Measurements from ENCODE around the gene ELMO2.

The ELMO2 gene

DNA sequence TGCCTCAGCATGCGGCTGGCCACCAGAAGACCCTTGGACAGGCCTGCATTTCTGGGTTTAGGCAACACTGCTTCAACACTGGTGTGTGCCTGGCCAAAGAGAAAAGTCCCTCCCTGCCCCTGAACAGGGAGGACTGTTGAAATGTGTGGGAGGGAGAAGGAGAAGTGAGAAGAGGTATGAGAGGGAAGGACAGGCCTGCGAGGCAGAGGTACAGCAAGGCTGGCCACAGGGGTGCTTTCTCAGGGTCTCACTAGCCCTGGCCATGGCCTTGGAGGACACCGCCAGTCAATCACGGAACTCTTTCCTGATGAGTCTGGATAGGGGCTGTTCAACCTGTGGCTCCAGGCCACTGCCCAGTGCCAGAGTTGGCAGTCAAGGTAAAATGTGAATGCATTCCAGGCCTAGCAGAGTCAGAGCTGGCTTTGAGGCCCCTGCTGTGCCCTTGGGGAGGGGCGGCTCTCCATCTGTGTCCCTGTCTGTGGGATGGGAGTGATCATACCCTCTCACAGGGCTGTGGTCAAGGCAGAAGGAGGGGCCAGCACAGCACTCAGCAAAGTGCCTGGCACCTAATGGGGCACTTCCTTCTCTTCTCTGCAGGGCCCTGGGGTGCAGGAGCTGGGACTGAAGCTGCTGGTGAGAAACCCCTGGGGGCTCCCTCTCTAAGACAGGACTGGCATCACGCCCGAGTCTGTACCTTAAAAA is 54.9 kb downstream of the ELMO2 start:
- DNase-seq = no peak

- DNase-seq = no peak
These were observed 55.5 kb downstream of the ELMO2 start for GRCh38 chr20:46350986-46351267.

GRCh38 chr20:46350201-46350985 is 56.0 kb downstream of the ELMO2 start:
- DNase-seq = no peak

- no peak for DNase-seq
These were observed 56.7 kb downstream of the ELMO2 start for GRCh38 chr20:46349742-46350056.

GRCh38 chr20:46349035-46349741 is 57.2 kb downstream of the ELMO2 start:
- peak in 1 of 2 experiments; percentile 14 for DNase-seq

- DNase-seq = peak in 1 of 2 experiments; percentile 67
These were observed 58.3 kb downstream of the ELMO2 start for GRCh38 chr20:46347841-46348803.

- DNase-seq = no peak
These were observed 59.6 kb downstream of the ELMO2 start for GRCh38 chr20:46346770-46347169.

DNA sequence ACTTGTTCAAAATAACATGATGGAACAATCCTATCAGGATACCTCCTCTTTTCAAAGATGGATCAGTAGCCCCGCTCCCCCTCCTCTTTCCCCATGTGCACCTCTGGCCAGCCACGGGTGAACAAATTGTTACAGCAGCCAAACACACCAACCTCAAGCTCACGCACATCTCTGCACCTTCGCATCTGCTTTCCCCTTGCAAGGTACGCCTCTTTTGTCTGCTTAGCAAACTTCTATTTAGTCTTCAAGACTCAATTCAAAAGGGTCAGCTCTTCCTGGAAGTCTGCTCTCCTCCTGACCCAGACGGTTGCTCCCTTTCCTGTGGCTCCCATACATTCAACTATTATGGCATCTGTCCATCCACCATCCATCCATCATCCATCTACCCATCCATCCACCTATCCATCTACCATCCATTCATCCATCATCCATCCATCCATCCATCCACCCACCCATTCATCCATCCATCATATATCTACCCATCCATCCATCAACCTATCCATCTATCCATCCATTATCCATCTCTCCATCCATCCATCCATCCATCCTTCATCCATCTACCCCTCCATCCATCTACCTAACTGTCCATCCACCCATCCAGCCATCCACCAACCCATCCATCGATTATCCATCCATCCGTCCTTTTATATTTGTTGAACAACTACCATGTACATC is 61.8 kb downstream of the ELMO2 start:
- no peak for DNase-seq

- DNase-seq = no peak
These were observed 62.4 kb downstream of the ELMO2 start for GRCh38 chr20:46343975-46344357.

GRCh38 chr20:46343348-46343974 is 63.0 kb downstream of the ELMO2 start:
- DNase-seq = no peak

DNA sequence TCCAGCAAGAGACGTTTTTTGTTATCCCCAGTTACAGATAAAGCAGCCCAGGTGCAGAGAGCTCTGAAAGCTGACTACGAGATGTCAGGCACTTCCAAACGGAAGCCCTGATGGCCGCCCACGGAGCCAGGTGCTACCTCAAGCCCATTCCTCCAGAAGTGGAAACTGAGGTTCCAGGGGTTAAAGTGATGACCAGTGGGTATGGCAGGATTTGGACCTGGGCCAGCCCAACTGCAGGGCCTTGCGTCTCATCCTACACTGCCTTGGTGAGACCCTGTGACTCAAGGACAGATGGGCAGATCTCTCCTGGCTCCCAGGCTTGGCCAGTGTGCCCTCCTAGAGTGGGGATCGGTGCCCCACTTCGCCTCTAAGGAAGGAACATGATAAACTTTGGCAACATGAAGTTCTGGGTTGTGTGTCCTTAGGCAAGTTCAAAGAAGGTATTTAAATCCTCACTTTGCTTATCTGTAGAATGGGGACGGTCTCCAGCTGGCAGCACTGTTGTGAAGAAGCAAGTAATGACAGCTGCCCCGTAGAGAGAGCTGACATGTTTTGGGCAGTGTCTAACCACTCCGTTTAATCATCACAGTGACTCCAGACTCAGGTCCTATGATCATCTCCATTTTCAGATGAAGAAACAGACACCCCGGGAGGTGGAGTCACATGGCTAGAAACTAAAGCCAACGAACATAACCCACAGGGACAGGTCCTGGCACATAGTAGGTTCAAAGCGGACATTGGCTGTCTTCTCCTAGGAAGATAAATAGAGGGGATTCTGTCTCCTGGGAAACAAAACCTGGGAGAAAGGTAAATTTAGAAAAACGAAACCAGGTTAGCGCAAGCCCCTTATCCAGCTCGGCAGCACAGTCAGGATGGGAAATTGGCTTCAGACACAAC is 63.7 kb downstream of the ELMO2 start:
- no peak for DNase-seq

DNA sequence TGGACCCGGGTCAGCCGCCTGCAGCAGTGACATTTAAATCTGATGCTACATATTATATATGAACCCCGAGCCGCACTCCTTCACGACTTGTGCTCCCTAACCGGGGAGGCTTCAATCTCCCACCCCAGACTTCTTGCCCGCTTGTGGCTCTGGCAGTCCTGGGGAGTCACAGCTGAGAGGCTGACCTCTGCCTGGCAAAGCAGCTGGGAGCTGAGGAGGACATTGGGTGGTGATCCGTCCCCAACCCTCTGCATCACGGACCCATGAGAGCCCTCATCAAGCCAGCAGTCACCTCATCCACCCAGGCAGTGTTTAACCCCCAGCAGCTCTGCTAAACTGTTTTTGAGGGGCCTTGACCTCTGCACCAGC is 64.4 kb downstream of the ELMO2 start:
- DNase-seq = no peak

- no peak for DNase-seq
These were observed 65.1 kb downstream of the ELMO2 start for GRCh38 chr20:46341074-46342009.

DNA sequence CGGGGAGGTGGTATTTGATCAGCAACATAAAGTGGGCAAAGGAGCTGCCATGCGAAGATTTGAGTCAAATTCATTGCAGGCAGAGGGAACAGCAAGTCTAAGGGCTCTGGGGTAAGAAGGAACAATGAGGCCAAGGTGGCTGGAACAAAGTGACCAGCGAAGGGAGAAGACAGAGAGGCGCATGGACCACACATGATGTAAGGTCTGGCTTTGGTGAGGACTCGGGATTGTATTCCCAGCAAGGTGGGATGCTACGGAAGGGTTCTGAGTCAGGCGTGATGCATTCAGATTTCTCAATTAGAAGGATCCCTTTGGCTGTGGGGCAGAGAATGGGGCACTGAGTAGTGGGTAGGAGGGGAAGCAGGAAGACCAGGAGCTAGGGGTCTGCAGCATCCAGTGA is 67.4 kb downstream of the ELMO2 start:
- DNase-seq = no peak

- DNase-seq = no peak
These were observed 69.7 kb downstream of the ELMO2 start for GRCh38 chr20:46336735-46337134.

- DNase-seq = no peak
These were observed 72.0 kb downstream of the ELMO2 start for GRCh38 chr20:46334303-46334904.

GRCh38 chr20:46333161-46333991 is 73.0 kb downstream of the ELMO2 start:
- peak; percentile 86 to 97 for DNase-seq

All from cerebellar nuclear complex (tissue), 1 donor.